HL-60 (cell line): ENCODE data around the gene HCRTR1.

ENCODE experiments used
- CTCF ChIP-seq: IDR thresholded peaks from one replicate; pipeline ENCODE4 v1.5.1; 2011; ENCODE audit warnings: low read length, control low read depth, inconsistent platforms; ENCODE audit not compliant: insufficient read depth
- REST ChIP-seq: IDR thresholded peaks from 2 replicates; pipeline ENCODE4 v1.6.1; 2012; ENCODE audit warnings: low read depth; ENCODE audit not compliant: insufficient replicate concordance

GRCh38 chr1:31628931-31629556, 11.6 kb downstream of the HCRTR1 start:
- TF ChIP-seq CTCF = no peak
- TF ChIP-seq REST = no peak
